Measurements from ENCODE around the gene MBD3L1. TPM values are rescaled to one million over a fixed set of nuclear protein-coding genes. Genes with fewer than 3 reads are reported as not detected.

MBD3L1 gene
- total and polyA plus RNA-seq, 3 donors from 2014 or later: 5.1 to 39.6 (median 7.3) TPM

GRCh38 chr19:8814176-8814575, 18.0 kb upstream of the MBD3L1 start:
- H3K4me3 ChIP-seq: no peak overlapping the region
- no peak overlapping the region for H3K27ac ChIP-seq
- WGBS, 2 donors: 83 to 95% methylated on average over 3 of the region's 3 CpGs
- H3K9me3 ChIP-seq: no peaks in the 10 kb centered on the region
- DNase-seq: no peak
- H3K4me1 ChIP-seq: no peaks in the 10 kb centered on the region
- intact Hi-C loops (cut with DNase I; ENCODE audit: low total_unique reads): no loop called here
- TF ChIP-seq POLR2A (IDR thresholded peaks at IDR 0.05): no peak
- no peak for TF ChIP-seq CTCF (IDR thresholded peaks at IDR 0.05)
- H3K27me3 ChIP-seq: no peaks in the 10 kb centered on the region
- peaks cover 3% of the 10 kb centered on the region for H3K36me3 ChIP-seq (ENCODE audit: low read depth, missing control alignments)

- TF ChIP-seq POLR2A (IDR thresholded peaks at IDR 0.05): no peak
- TF ChIP-seq CTCF (IDR thresholded peaks at IDR 0.05): no peak
- intact Hi-C loops (cut with DNase I; ENCODE audit: low total_unique reads): no loop called here
- WGBS, 2 donors: 90 to 97% methylated on average over 2 of the region's 2 CpGs
- Histone ChIP-seq H3K36me3 (ENCODE audit: low read depth, missing control alignments) (peaks cover 2% of the 10 kb centered on the region), H3K4me1 (no peaks in the 10 kb centered on the region), H3K4me3 (no peak overlapping the region), H3K9me3 (no peaks in the 10 kb centered on the region), H3K27me3 (no peaks in the 10 kb centered on the region), H3K27ac (no peak overlapping the region)
- no peak for DNase-seq
Measured at GRCh38 chr19:8815780-8816179, 16.4 kb upstream of the MBD3L1 start.

- Histone ChIP-seq H3K9me3 (no peaks in the 10 kb centered on the region), H3K4me3 (no peak overlapping the region), H3K27ac (no peak overlapping the region), H3K27me3 (no peaks in the 10 kb centered on the region), H3K36me3 (ENCODE audit: low read depth, missing control alignments) (no peaks in the 10 kb centered on the region), H3K4me1 (no peaks in the 10 kb centered on the region)
- intact Hi-C loops (cut with DNase I; ENCODE audit: low total_unique reads): no loop called here
- 98% methylated on average over 3 of the region's 3 CpGs for WGBS, 2 donors
- DNase-seq: no peak
- no peak for TF ChIP-seq CTCF (IDR thresholded peaks at IDR 0.05)
- TF ChIP-seq POLR2A (IDR thresholded peaks at IDR 0.05): no peak
Measured at GRCh38 chr19:8820234-8820633, 11.9 kb upstream of the MBD3L1 start.

- intact Hi-C loops (cut with DNase I; ENCODE audit: low total_unique reads): no loop called here
- no peak overlapping the region for H3K4me3 ChIP-seq
- H3K27ac ChIP-seq: no peak overlapping the region
- WGBS, 2 donors: 87 to 97% methylated on average over 5 of the region's 5 CpGs
- no peaks in the 10 kb centered on the region for H3K27me3 ChIP-seq
- no peaks in the 10 kb centered on the region for H3K36me3 ChIP-seq (ENCODE audit: low read depth, missing control alignments)
- H3K4me1 ChIP-seq: no peaks in the 10 kb centered on the region
- TF ChIP-seq CTCF (IDR thresholded peaks at IDR 0.05) (no peak), POLR2A (IDR thresholded peaks at IDR 0.05) (no peak)
- H3K9me3 ChIP-seq: no peaks in the 10 kb centered on the region
- no peak for DNase-seq
Measured at GRCh38 chr19:8821748-8822241, 10.4 kb upstream of the MBD3L1 start.

GRCh38 chr19:8826371-8826770, 5.8 kb upstream of the MBD3L1 start:
- 93 to 98% methylated on average over 4 to 5 of the region's 5 CpGs for WGBS, 2 donors
- DNase-seq: no peak

More at GRCh38 chr19:8826371-8826770, 5.8 kb upstream of the MBD3L1 start:
- TF ChIP-seq CTCF (IDR thresholded peaks at IDR 0.05) (no peak), POLR2A (IDR thresholded peaks at IDR 0.05) (no peak)
- H3K27me3 ChIP-seq: no peaks in the 10 kb centered on the region
- no peaks in the 10 kb centered on the region for H3K9me3 ChIP-seq
- intact Hi-C loops (cut with DNase I; ENCODE audit: low total_unique reads): no loop called here
- no peak overlapping the region for H3K4me3 ChIP-seq
- H3K4me1 ChIP-seq: peaks cover 3% of the 10 kb centered on the region
- no peaks in the 10 kb centered on the region for H3K36me3 ChIP-seq (ENCODE audit: low read depth, missing control alignments)
- no peak overlapping the region for H3K27ac ChIP-seq
